ENCODE data around the gene CCDC66.

CCDC66 gene

DNA sequence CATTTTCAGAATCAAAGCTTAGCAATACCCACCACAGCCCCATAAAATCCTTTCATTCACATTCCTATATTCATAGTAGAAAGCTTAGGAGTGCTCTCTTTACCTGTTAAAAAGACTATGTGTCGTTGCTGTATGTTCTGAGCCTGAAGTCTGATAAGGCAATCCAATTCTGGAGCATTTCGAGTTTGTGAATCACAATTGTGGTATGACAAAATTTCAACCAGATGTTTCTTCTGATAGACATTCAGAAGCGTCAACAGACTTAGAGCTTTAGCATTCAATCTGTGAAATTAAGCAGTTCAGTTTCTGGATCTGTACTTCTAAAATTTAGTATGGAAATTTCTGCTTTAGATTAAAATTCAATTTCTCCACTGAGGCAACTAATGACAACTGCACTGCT is 67.8 kb downstream of the CCDC66 start:
- no peak for DNase-seq

DNA sequence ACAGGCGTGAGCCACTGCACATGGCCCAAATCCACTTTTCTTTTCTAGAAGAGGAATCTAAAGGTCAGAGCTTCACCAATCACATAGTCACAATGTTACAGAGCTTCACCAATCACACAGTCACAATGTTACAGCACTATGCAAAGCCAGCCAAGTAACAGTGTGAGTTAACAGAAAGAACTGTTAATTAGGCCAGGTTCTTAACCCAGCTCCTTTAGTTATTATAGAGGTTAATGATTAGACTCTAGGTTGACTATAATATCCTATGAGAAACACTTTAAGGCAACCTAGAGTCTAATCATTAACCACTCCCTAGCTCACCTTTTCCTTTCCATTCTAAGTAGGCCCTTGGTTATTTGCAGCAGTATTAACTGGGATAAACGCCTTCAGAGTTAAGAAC is 72.1 kb downstream of the CCDC66 start:
- DNase-seq = no peak

DNA sequence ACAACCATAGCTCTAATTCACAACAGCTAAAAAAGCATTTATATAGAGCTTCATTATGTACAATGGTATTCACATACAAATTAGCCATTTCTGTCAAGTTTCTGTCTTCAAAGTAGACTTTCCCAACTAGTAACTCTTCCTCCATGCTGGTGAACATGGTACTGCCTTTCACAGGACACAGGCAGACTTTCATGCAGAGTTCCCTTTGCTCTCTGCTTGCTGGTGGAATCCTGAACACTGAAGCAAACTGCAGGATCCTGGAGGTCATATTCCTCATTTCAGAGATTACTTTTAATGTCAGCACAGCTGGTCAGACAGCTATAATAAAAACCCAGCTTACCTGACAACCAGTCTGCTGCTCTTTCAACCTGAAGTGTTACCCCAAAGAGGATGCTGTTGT is 72.5 kb downstream of the CCDC66 start:
- no peak for DNase-seq

DNA sequence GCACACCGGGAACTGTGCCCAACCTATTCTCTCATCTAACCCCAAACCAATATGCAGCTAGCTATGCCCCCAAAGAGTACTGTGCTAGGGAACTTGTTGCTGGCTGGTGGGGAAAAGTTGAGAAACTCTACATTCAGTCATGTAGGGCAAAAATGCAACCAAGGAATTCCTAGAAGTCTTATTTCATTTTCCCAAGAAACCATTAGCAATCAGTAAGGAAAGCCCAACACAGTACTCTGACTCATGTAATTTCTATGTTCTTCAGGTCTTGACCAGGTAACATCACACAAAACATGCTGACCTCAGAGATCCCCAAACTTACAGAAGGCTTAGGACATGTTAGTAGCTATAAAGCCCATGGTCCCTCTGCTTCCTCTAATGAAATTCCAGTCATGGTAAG is 74.0 kb downstream of the CCDC66 start:
- no peak for DNase-seq

DNA sequence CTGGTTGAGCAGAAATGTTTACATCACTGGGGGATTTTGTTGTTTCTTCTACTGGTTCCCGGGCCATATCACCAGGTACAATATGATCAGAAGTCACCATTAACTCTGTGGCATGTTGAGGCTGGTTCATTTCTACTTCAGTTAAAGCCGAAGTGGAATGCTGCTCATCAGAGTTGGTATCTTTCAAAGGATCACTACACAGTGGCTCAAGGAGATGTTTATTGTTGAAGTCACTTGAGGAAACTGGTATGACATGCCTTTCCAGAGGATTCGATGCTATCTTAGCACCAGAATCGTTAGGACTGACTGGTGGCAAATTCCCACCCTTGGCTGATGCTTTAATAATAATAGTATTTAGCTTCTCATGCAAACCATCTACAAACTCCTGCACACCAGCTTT is 76.2 kb downstream of the CCDC66 start:
- no peak for DNase-seq

DNA sequence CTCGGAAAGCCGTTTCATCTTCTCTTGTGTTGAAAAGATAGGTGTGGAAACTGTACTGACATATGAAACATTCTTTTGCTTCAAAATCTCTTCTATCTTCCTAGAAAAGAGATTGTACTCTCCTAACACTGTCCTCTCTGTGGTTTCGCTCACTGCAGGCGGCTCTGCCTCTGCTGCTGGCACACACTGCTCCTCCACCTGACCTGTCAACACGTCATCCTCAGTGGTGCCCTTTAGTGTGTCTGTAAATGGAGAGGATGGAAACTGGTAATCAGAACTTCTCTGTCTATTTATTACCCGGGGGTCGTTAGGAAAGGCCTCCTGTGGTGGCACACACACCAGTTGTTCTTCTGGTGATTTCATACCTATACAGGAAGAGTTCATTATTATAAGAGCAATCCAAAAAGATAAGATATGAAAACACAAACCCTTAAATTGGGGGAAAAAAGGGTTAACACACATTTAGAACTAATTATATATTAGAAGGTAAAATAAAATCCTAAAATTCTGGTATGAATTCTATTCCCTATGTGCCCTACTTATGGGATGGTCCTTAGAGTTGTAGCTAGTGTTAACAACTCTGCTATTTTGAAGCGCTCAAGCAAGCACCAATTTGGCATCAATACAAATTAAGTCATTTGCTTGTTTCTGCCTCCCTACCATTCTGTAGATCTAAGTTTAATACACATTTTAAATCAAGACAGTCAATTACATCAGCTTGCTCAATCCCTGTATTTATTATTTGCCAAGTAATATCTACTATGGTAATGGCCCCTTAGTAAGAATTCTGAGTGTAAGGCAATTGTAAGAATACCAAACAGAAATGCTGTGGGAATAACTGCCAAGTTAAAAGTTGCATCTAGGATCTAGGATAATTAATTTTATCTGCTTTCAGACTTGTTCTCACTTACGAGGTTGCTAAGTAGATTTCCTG is 76.9 kb downstream of the CCDC66 start:
- no peak for DNase-seq

DNA sequence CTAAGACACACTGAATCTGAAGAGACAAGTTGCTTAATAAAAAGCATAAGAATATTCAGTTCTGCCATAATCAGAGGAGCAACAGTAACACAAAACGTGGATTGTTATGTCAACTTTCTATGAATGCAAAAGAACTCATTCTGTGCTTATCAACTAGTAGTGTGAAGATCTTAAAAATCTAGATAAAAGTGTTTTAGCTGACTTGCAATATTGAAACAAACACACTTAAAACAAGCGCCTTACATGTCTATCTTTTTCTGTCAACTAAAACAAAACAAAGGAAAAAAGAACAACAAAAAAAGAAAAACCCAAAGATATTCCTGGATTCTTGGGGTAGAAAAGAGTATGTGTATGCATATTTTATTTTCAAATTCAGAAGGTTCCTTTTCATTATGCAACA is 88.4 kb downstream of the CCDC66 start:
- DNase-seq = no peak

DNA sequence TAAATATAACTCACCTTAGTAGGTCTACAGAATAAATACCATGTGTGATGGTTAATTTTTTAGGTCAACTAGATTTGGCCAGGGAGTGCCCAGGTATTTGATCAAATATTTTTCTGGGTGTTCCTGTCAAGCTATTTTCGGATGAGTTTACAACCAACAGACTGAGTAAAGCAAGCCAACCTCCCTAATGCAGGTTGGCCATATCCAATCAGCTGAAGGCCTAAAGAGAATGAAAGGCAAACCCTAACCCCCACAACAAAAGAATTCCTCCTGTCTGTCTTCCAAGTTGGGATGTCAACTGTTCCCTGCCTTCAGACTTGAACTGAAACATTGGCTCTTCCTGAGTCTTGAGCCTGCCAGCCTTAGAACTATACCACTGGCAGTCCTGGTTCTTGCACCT is 97.5 kb downstream of the CCDC66 start:
- no peak for DNase-seq

DNA sequence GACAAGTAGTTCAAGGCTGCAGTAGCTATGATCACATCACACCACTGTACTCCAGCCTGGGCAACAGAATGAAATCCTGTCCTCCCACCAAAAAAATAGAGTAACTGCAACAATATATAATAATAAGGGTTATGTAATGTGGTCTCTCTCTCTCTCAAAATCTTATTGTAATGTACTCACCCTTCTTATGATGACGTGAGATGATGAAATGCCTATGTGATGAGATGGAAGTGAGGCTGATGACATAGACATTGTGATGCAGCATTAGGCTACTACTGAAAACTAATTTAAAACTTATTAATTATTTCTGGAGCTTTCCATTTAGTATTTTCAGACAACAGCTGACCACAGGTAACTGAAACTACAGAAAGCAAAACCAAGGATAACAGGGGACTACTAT is 98.7 kb downstream of the CCDC66 start:
- no peak for DNase-seq

DNA sequence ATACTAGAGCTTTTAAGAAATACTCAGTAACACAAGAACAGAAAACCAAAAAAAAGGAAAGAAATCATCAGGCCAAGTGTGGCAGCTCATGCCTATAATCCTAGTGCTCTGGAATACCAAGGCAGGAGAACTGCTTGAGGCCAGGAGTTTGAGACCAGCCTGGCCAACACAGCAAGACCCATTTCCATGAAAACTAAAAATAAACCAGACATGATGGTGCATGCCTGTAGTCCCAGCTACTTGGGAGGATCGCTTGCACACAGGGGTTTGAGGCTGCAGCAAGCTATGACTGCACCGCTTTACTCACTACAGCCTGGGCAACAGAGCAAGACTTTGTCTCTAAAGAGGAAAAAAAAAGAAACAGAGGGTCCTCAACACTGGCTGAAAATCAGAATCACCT is 107.8 kb downstream of the CCDC66 start:
- DNase-seq = no peak

DNA sequence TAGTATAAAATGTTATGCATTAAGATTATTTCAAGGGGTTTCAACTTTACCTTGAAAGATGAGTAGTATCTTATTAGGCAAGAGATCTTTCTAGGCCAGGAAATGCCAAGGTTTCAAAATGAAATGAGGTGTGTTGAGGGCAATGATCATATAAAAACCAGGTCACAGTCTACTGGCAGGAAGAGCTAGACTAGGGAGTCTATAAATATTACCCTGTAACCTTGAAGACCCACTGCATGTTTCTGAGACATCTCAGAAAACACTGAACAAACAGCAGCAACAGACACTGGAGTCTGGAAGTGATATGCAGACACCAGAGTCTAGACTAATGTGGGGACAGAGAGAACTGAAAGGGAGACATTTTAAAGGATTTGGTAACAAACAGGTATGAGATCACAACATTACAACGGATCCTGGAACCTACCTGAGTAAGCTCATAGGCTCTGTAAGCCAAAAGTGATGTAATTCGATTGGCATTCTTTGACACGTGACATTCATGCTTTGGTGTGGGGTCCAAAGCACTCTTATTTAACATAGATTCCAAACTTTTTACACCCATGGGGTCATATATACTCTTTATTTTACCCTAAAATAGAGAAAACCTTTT is 111.1 kb downstream of the CCDC66 start:
- DNase-seq = no peak
